ENCODE results near the gene MTCH1. TPM values are rescaled to one million over a fixed set of nuclear protein-coding genes. Genes with fewer than 3 reads are reported as not detected.
"Not testable (repeated sequence)": the region's sequence is repeated elsewhere in the genome, so short reads cannot be mapped to it uniquely, and the experiment has no call there.

Gene MTCH1
- total RNA-seq, 2 donors from 2014 or later, result 129 to 139 TPM

DNA sequence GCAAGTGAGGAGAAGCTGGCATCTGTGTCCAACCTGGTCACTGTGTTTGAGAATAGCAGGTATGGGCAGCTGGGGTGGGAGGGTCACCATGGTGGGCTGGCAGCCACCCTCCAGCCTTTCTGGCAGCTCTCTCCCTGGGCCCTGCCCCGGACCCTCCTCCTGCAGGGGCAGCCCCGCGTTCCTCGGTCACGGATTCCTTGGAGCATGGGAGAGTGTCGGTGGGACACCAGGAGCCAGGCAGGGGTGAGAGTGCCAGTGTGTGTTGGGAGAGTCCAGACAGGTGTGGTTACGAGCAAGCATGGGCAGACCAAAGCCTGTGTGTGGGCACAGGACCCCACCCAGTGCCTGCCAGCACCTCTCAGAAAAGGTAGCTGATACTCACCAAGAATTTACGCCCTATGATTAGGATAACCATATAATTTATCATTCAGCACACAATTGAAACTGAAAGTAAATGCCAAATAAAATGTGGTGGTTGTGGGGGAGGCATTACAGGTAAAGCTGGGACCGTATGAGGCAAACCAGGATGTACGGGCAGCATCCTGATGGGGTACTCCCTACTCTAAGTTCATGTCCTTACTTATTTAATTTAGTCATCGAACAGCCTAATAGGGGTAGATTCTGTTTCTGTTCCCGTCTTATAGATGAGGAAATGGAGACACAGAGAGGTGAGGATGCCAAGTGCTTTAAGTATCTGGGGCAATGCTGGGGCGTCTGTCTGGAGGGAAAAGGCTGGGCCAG lies 20.0 kb upstream of the MTCH1 start:
- Mint-ChIP-seq H3K27ac (peak overlapping the region; percentile 33 to 36), H3K9me3 (no peaks in the 10 kb centered on the region), H3K36me3 (no peaks in the 10 kb centered on the region)
- DNase-seq (ENCODE audit: low spot score in 2 of 2), result no peak
- ATAC-seq, result peak; percentile 49 to 62

DNA sequence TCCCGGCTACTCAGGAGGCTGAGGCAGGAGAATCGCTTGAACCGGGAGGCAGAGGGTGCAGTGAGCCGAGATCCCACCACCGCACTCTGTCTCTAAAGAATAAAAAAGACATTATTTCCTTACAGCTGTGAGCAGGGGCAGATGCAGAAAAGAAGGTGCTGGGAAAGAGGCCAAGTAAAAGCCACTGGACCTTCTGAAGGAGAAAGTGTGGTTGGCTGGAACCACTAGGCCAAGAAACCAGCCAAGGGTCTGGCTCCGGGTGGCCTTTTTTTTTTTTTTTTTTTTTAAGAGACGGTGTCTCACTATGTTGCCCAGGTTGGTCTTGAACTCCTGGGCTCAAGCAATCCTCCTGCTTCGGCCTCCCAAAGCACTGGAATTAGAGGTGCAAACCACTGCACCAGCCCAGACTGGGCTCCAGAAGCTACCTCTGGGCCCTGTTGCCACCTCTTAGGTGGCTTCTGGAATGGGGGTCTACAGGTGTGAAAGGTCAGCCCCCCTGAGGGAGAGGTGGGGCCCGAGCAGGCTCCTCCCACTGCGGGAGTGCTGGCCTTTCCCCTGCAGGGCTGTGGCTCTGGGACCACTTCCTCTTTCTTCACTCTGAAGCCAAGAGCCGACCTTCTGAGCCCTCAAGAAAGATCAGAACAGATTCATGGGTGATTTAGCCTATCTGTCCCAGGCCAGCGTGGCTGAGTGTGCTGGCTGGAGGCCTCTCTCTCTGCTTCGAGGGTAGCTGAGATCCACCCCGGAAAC lies 19.2 kb upstream of the MTCH1 start, which contains the start of gene FGD2:
TSS of gene FGD2 (plus strand) at position 595 of the 750 bp plus-strand sequence. CDS start 163 bp downstream, outside the sequence.
- no peak for DNase-seq (ENCODE audit: low spot score in 2 of 2)
- H3K27ac Mint-ChIP-seq, result peak within 1 kb of the TSS; percentile 33 to 36
- H3K9me3 Mint-ChIP-seq, result no peaks in the 10 kb centered on the region
- ATAC-seq, result no peak
- H3K36me3 Mint-ChIP-seq, result no peaks in the 10 kb centered on the region

DNA sequence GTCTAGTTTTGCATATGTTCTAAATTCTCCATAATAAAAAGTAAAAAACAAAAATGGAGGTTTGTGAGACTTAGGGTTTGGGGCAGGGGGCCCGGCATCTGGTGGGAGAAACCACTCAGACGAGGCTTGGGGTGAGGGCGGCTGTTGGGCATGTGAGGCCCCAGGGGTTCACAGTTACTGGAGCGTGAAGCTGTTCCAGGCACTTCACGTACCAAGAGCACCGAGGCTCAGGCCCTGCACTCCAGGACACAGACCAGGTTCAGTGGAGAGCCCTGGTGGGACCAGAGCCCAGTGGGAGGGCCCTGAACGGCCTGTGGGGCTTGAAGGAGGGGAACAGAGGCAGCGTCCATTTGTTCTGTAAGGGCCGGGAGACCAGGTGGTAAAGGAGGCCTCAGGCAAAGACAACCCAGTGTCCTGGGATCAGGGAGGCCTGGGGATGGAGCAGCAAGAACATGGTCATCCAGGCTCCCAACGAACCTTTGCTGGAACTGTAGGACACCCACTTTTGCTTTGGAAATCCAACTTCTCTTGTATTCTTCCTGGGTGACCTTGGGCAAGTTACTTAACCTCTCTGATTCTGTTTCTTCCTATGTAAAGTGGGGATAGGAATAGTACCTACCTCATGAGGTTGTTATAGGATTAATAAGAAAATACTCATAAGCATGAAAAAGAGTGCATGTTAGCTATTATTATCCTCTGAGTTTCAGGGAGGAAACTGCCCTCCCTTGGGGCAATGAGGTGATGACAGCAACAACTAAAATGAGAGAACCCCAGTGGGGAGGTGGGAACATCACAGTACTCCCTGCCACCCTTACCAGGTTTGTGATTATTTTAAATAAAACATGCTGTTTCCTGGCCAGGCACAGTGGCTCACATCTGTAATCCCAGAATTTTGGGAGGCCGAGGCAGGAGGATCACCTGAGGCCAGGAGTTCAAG lies 18.3 kb upstream of the MTCH1 start:
- Mint-ChIP-seq H3K36me3 (no peaks in the 10 kb centered on the region), H3K27ac (peak overlapping the region in 1 of 2 donors; percentile 25), H3K9me3 (no peaks in the 10 kb centered on the region)
- no peak for DNase-seq (ENCODE audit: low spot score in 2 of 2)
- no peak for ATAC-seq

DNA sequence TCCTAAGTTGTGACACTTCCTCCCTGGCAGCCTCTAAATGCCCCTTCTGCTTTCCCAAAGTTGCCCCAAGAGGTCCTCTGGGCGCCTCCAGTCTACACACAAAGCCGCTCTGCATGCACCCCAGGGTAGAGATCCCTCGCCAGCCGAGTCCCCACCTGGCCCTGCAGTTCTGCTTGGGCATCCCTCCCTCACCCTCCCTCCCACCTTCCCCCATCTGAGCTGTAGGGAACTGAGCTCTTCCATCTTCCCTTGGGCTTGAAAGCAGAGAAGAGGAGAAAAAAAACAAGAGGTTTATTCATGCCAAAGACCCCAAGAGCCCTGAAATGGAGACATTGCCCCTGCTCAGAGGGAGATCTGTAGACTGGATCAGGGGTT lies 13.7 kb upstream of the MTCH1 start:
- H3K9me3 Mint-ChIP-seq, result no peaks in the 10 kb centered on the region
- H3K36me3 Mint-ChIP-seq, result no peaks in the 10 kb centered on the region
- H3K27ac Mint-ChIP-seq, result no peak overlapping the region
- ATAC-seq (no peak), DNase-seq (ENCODE audit: low spot score in 2 of 2) (no peak)

DNA sequence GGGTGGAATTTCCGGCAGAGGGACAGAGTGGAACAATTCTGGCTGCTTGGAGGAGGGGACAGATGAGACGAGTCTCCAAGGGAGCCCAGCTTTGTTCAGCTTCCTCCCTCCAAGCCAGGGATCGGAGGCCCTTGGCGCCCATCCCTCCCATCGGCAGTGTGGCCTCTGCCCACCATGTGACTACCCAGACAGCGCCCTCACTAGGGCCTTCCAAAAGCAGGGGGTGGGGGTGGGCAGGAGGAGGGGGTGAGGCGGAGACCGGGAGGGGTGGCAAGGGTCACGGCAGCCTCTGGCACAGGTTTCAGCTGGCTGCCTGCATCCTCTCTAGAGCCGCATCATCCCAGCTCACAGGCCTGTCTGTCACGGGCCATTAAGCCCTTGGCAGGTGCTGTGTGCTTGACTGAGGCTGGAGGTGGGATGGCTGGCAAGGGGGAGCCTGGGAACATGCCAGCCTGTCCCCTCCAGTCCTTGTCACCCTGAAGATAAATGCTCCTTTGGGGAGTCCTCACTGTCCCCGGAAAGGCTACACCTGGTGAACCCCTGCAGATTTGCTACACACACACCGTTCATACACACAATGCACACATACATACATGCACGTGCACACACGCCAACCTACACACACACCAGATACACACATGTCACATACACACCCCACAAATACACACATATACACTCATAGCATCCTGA lies 13.2 kb upstream of the MTCH1 start:
- Mint-ChIP-seq H3K9me3 (no peaks in the 10 kb centered on the region), H3K27ac (no peak overlapping the region), H3K36me3 (no peaks in the 10 kb centered on the region)
- ATAC-seq, result no peak
- DNase-seq (ENCODE audit: low spot score in 2 of 2), result no peak

DNA sequence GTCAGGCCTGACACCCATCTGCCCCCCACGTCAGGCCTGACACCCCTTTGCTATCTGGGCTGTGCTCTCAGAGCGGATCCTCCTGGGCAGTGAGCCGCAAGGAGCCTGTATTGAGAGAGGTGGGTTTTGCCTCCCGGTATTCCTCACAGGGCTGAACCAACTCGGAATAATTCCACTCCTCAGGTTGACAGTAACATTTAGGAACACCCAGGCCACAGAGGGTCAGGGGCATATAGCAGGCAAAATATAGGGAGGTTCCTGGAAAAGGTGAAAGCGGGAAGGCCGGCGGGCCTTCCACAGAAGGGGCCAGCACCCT lies 12.7 kb upstream of the MTCH1 start:
- Mint-ChIP-seq H3K36me3 (no peaks in the 10 kb centered on the region), H3K27ac (no peak overlapping the region), H3K9me3 (no peaks in the 10 kb centered on the region)
- ATAC-seq (no peak), DNase-seq (ENCODE audit: low spot score in 2 of 2) (no peak)

DNA sequence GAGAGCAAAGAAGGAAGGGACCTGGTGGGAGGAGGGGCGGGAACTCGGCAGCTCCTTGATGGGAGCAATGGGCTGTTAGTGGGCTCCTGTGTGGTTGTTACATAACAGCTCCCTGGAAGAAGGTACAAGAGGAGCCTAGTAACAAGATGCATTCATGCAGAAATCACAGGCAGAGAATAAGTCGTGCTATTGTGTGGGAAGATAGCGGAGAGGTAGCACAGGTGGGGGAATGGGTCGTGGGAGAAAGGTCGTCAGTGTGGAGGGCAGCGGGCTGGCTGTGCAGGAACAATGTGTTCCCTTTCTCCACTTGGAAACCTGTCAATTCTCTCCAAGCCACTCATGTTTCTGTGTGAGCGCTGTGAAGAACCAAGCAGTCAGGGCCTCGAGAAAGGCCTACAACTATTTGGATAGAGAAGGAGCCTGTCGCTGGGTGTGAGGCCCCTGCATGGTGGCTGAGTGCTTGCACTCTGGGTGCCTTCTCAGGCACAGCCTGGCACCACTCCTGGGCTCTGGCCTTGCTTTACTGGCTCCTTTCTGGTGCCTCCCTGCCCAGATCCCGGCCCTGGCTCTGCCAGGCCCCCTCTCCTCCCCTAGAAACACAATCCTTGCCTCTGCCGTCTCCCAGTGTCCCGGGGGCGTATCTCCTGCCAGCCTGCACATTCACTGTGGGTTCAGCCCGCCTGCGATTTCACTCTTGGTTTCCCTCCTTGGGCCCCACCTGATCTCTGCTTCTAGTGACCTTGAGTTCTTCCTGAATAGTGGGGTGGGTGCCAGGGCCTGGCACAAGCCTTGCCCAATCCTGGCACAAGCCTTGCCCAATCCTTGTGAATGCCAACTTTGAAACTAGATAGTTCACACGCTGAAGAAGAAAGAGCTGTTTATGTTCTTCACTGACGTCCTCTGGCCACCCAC lies 12.1 kb upstream of the MTCH1 start:
- no peak for ATAC-seq
- DNase-seq (ENCODE audit: low spot score in 2 of 2), result no peak
- Mint-ChIP-seq H3K27ac (no peak overlapping the region), H3K36me3 (no peaks in the 10 kb centered on the region), H3K9me3 (no peaks in the 10 kb centered on the region)

DNA sequence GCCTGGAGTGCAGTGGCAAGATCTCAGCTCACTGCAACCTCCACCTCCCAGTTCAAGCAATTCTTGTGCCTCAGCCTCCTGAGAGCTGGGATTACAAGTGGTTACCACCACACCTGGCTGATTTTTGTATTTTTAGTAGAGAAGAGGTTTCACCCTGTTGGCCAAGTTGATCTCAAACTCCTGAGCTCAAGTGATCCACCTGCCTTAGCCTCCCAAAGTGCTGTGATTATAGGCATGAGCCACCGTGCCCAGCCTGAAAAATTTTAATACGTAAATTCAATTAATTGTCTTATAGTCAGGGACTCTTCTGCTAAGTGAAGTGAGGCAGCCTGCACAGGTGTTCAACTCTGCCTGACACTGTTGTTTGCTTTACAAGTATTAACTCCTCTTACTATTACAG lies 4.4 kb upstream of the MTCH1 start:
- H3K36me3 Mint-ChIP-seq; H3K9me3 Mint-ChIP-seq; DNase-seq (ENCODE audit: low spot score in 2 of 2); H3K27ac Mint-ChIP-seq; ATAC-seq: not testable (repeated sequence)

DNA sequence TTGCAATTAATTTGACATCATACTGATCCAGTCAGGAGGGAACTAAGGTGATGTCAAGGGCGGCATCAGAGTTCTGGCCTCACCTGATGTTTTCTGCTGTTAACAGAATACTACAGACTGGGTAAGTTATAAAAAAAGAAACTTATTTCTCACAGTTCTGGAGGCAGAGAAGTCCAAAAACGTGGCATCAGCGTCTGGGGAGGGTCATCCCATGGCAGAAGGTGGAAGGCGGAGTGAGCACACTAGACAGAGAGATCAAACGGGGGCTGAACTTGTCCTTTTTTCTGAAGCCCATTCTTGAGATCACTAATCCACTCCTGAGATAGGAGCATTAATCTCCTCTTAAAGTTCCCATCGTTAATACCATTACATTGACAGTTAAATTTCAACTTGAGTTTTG lies 3.3 kb upstream of the MTCH1 start:
- DNase-seq (ENCODE audit: low spot score in 2 of 2), result no peak
- H3K27ac Mint-ChIP-seq, result no peak overlapping the region
- no peaks in the 10 kb centered on the region for H3K9me3 Mint-ChIP-seq
- ATAC-seq, result no peak
- peaks cover 6 to 7% of the 10 kb centered on the region in 2 donors for H3K36me3 Mint-ChIP-seq

DNA sequence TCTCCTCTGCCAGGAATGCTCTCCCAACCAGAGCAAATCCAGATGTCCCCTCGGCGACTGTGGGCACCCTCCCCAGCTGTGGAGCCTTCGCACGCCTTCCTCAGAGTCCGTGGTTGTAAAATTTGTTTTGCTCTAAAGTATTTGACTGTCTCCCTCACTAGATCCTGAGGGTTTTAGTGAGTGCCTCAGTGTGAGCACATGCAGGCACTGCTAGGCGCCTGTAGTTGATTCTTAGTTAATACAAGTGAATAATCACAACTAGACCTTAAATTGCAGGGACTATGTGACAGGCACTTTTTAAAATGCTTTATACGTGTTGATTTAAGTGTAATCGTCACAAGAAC lies 680 bp upstream of the MTCH1 start:
- H3K27ac Mint-ChIP-seq, result peak overlapping the region in 1 of 2 donors; percentile 99
- peaks cover 7 to 9% of the 10 kb centered on the region in 2 donors for H3K36me3 Mint-ChIP-seq
- no peak for DNase-seq (ENCODE audit: low spot score in 2 of 2)
- no peaks in the 10 kb centered on the region for H3K9me3 Mint-ChIP-seq
- ATAC-seq, result peak; percentile 12 to 16

DNA sequence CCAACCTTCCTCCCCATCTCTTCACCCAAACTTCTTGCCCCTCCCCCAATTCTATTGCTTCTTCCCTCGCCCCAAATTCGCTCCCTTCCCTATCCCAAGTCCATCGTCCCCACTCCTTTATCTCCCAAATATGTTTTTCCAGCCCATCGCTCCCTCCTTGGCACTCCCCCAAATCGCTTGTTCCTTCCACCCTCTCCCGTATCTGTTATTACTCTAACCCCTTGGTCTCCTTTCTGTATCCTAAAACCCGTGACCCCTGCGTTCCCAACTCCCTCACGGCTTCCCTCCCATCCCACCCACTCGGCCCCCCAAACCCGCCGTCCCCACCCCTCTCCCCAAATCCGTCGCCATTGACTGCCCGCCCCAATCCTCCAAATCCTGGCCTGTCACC lies 584 bp downstream of the MTCH1 start:
- DNase-seq (ENCODE audit: low spot score in 2 of 2), result no peak
- no peak for ATAC-seq
- Mint-ChIP-seq H3K36me3 (peaks cover 7 to 12% of the 10 kb centered on the region in 2 donors), H3K9me3 (no peaks in the 10 kb centered on the region), H3K27ac (no peak overlapping the region)

DNA sequence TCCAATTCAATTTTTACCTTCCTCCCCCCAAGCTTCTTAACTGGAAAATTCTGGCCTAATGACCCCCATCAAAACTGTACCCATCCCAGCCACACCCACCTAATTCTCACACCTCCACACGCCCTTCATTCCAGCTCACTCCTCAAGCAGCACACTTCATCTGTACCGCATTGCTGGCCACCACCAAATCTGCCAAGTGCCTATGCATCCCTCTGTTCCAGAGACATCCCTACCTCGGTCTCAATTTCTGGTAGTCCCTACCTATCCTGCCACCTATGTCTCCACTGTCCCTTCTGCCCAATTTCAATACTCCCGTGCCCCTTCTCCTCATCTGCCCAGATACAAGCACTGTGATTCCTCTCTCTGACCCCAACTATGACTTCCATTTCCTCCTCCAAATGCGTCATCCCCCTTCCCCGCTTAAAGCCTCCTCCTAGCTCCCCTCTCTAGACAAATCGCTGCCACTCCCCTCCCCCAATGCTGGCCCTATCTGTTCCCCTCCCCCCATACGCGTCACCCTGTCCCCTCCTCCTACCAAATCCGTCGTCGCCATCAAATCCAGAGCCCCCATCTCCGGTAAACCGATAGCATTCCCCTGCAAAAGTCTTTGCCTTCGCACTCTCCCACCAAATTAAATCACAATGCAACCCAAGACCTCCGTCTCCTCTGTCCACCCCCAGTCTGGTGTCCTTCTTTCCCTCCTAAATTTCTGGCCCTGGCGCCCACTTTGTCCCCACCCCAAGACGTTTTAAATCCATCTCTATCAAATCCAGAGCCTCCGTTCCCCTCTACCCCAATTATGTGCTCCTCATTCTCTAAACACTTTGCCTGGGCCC lies 1.2 kb downstream of the MTCH1 start:
- H3K27ac Mint-ChIP-seq, result no peak overlapping the region
- ATAC-seq (peak; percentile 25 to 39), DNase-seq (ENCODE audit: low spot score in 2 of 2) (peak in 1 of 2 donors; percentile 63)
- H3K9me3 Mint-ChIP-seq, result no peaks in the 10 kb centered on the region
- peaks cover 7 to 12% of the 10 kb centered on the region in 2 donors for H3K36me3 Mint-ChIP-seq

DNA sequence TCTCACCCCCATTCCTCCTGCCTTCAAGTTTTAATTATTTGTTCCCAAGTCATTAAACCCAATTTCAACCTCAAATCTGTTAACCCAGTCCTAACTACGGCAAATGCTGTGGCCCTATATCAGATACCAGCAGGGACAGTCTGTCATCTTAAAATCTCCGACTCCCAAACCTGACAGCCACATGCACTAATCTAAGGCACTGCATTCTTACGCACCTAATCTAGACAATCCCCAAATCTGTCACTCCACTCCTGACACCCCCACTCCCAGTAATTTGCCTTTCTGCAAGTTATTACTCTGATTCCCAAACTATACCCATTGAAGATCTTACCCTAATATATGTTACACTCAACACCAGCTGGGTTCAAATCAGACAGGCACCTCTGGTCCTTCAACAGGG lies 2.5 kb downstream of the MTCH1 start:
- Mint-ChIP-seq H3K36me3 (peaks cover 7 to 12% of the 10 kb centered on the region in 2 donors), H3K9me3 (no peaks in the 10 kb centered on the region), H3K27ac (no peak overlapping the region)
- ATAC-seq (no peak), DNase-seq (ENCODE audit: low spot score in 2 of 2) (no peak)

DNA sequence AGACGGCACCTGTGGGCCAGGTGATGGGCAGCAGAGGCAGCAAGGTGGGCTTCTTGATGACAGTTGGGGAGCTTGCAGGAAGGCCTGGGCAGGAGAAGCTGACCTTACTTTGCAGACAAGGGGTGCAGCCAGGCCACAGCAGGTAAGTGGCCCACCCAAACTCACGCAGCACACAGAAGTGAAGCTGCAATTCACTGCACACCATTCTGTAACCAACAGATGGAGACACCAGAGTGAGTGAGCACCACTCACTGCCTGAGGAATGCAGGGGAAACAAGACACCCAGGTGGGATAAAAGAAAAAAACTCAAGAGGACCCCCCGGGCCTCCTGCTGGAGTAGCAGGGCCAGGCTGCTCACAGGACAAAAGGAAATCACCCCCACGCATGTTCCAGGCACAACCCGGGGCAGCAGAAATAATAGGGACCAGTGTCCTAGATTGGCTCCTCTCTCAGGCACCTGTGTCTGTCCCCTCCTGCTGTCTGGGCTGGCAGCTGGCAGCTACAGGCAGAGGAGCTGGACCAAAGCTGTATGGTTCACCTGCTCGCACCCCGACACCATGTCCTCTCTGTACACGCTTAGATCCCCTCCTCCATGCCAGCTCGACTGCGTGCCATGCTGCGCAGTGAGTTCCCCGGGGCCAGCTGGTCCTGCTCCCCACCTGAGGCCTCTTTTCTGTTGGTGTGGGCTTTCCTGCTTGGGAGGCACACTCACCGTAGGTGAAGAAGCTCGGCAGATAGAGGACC lies 4.9 kb downstream of the MTCH1 start:
- DNase-seq (ENCODE audit: low spot score in 2 of 2), result no peak
- Mint-ChIP-seq H3K36me3 (peaks cover 5% of the 10 kb centered on the region in 2 donors), H3K27ac (peak overlapping the region in 1 of 2 donors; percentile 69), H3K9me3 (no peaks in the 10 kb centered on the region)
- no peak for ATAC-seq
